GM20000 (cell line): ENCODE measurements around the gene ACRV1.

Experiments
- DNase-seq: peaks from one replicate; pipeline ENCODE4 v3.0.0; 2012; ENCODE audit warnings: low spot score
- CTCF ChIP-seq: IDR thresholded peaks from 2 replicates; pipeline ENCODE4 v1.5.1; 2012; ENCODE audit warnings: mild to moderate bottlenecking, control low read depth; ENCODE audit errors: extremely low read depth, missing control alignments

Gene ACRV1

DNA sequence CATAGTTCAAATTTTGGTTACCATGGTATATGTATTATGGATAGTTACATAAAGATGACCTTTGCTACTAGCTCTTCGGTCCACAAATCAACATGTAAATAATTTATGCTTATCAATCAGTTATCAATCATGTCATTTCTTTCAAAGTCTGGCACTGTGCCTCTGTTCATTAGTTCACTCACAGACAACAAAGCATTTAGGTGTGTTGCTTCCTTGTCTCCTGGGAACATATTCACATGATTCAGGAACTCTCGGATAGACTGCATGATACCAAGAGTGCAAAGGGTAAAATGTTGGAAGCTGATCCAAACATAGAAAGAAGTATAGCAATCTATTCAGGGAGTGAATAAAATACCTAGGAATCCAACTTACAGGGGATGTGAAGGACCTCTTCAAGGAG is 14.3 kb upstream of the ACRV1 start:
- no peak for DNase-seq
- TF ChIP-seq CTCF: no peak

DNA sequence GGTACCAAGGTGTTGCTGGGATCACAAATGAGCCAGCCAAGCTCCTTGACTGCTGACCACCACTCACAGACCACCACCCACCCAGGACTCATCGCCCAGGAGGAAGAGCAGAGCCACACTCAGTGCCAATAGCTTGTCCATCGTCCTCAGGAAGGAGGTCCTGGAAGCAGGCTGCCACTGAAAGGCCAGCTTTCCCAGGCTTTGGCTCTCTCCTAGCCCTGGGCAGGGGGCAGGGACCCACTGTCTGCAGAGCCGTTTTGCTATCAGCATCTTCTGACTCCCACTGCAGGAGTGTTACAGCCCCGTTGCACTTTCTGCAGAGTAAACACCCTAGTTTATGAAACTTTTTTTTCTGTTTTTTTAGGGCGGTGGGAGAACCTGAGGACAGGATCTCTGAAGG is 12.2 kb upstream of the ACRV1 start:
- no peak for TF ChIP-seq CTCF
- no peak for DNase-seq

GRCh38 chr11:125690006-125690405 is 9.4 kb upstream of the ACRV1 start:
- DNase-seq: no peak
- TF ChIP-seq CTCF: no peak

DNA sequence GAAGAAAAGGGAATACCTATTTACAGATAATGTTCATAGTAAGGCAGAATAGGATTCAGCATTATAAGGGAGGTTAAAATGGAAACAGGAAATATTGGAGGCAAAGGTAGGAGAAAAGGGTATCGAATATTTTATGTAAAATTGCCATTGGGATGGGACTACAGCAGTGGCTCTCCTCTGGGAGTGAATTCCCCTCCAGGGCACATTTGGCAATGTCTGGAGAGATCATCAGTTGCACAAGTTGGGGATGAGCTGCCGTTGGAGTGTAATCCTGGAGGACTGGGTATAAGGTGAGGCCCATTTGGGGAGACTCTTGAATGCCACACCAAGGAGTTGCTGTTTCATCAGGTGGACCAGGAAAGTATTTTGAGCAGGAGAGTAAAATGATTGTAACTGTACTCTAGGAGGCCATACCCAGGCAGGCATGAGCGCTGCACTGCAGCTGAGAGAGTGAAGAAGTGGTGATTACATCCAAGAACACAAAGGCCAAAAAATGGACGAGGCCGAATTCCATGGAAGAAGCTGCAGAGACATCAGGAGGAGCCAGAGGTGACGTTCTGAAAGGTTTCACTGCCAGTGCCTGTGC is 8.7 kb upstream of the ACRV1 start:
- no peak for DNase-seq
- TF ChIP-seq CTCF: no peak

DNA sequence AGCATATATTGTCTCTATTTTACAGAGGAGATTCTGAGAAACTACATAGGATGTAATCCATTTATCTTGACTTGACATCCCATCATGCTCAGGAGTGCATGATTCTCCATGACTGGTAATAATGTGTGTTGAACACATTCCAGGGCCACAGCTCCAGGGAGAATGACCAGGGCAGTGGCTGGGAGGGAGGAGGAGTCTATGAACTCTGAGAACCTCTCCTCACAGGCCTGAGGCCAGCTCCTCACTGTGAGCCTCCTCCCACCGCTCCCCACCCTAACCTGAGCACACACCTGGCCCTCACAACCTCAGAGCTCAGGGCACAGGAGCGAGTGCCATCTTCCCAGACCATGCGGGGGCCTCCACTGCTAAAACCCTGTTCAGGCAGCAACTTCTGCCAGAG is 8.0 kb upstream of the ACRV1 start:
- DNase-seq: no peak
- TF ChIP-seq CTCF: no peak

GRCh38 chr11:125688066-125688465 is 7.4 kb upstream of the ACRV1 start:
- TF ChIP-seq CTCF: no peak
- DNase-seq: no peak

DNA sequence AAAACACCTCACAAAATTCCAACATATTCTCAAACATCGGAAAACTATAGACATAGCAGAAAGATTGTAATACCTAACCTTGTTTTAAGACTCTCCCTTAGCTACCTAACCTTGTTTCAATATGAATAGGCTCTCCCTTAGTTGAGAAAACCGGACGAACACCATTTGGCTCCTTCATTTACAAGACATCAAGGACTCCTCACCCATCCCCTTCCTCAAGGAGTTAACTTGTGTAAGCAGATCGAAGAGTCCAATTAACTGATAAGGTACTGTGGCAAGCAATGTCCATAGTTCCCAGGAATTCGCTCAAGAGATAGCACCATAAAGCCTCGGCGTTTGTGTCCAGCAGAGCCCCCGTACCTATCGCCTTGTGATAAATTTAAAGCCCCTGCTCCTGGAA is 4.6 kb upstream of the ACRV1 start:
- DNase-seq: no peak
- no peak for TF ChIP-seq CTCF
